ENCODE data around the gene MEIOSIN.

GRCh38 chr19:45794627-45795026 is 61.4 kb downstream of the MEIOSIN start:
- no peak for TF ChIP-seq SMC3 (IDR thresholded peaks at IDR 0.05; ENCODE audit: low read depth, low read length)
- TF ChIP-seq SIN3A (IDR thresholded peaks at IDR 0.05; ENCODE audit: borderline replicate concordance, low read depth, low read length): no peak
- TF ChIP-seq, protein P1, sequence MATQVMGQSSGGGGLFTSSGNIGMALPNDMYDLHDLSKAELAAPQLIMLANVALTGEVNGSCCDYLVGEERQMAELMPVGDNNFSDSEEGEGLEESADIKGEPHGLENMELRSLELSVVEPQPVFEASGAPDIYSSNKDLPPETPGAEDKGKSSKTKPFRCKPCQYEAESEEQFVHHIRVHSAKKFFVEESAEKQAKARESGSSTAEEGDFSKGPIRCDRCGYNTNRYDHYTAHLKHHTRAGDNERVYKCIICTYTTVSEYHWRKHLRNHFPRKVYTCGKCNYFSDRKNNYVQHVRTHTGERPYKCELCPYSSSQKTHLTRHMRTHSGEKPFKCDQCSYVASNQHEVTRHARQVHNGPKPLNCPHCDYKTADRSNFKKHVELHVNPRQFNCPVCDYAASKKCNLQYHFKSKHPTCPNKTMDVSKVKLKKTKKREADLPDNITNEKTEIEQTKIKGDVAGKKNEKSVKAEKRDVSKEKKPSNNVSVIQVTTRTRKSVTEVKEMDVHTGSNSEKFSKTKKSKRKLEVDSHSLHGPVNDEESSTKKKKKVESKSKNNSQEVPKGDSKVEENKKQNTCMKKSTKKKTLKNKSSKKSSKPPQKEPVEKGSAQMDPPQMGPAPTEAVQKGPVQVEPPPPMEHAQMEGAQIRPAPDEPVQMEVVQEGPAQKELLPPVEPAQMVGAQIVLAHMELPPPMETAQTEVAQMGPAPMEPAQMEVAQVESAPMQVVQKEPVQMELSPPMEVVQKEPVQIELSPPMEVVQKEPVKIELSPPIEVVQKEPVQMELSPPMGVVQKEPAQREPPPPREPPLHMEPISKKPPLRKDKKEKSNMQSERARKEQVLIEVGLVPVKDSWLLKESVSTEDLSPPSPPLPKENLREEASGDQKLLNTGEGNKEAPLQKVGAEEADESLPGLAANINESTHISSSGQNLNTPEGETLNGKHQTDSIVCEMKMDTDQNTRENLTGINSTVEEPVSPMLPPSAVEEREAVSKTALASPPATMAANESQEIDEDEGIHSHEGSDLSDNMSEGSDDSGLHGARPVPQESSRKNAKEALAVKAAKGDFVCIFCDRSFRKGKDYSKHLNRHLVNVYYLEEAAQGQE (IDR thresholded peaks at IDR 0.05; ENCODE audit: low read depth, low read length): no peak
- TF ChIP-seq TEAD4 (IDR thresholded peaks at IDR 0.05; ENCODE audit: borderline replicate concordance, insufficient read depth): no peak
- no peak for TF ChIP-seq CTCF (IDR thresholded peaks at IDR 0.05)
- TF ChIP-seq FOXM1 (IDR thresholded peaks at IDR 0.05; ENCODE audit: low read depth): no peak
- no peak for TF ChIP-seq NRF1 (IDR thresholded peaks at IDR 0.05; ENCODE audit: low read depth, low read length)
- no peak for TF ChIP-seq RAD21 (IDR thresholded peaks at IDR 0.05; ENCODE audit: low read length)
- no peak for TF ChIP-seq PBX3 (IDR thresholded peaks at IDR 0.05)
- no peak for TF ChIP-seq POLR2AphosphoS5 (IDR thresholded peaks at IDR 0.05; ENCODE audit: low read depth, low read length)
- no peak for TF ChIP-seq EP300 (IDR thresholded peaks at IDR 0.05; ENCODE audit: borderline replicate concordance in 1 of 2, low read depth in 1 of 2, low read length in 1 of 2)
- no peak for TF ChIP-seq TCF12 (IDR thresholded peaks at IDR 0.05)
- no peak for TF ChIP-seq RFX5 (IDR thresholded peaks at IDR 0.05; ENCODE audit: low read length)
- TF ChIP-seq FOSL2 (IDR thresholded peaks at IDR 0.05; ENCODE audit: borderline replicate concordance, low read depth): no peak

Data from SK-N-SH (cell line).